NCI-H2107 (cell line): ENCODE results near the gene VGLL2.
"Not testable (repeated sequence)": the region's sequence is repeated elsewhere in the genome, so short reads cannot be mapped to it uniquely, and the experiment has no call there.

Experiments
- DNase-seq: peaks from one replicate; lab custom pipeline; 2025; lab: John Stamatoyannopoulos, UW

Gene VGLL2

GRCh38 chr6:117265410-117266256, at the start of gene VGLL2:
TSS of gene VGLL2 (plus strand) at chr6:117265558. CDS start at chr6:117265764, 206 bp downstream.
- no peak for DNase-seq

GRCh38 chr6:117222861-117223260, 42.5 kb upstream of the VGLL2 start:
- DNase-seq = no peak

- no peak for DNase-seq
Observed at GRCh38 chr6:117226778-117227177, 38.6 kb upstream of the VGLL2 start.

DNA sequence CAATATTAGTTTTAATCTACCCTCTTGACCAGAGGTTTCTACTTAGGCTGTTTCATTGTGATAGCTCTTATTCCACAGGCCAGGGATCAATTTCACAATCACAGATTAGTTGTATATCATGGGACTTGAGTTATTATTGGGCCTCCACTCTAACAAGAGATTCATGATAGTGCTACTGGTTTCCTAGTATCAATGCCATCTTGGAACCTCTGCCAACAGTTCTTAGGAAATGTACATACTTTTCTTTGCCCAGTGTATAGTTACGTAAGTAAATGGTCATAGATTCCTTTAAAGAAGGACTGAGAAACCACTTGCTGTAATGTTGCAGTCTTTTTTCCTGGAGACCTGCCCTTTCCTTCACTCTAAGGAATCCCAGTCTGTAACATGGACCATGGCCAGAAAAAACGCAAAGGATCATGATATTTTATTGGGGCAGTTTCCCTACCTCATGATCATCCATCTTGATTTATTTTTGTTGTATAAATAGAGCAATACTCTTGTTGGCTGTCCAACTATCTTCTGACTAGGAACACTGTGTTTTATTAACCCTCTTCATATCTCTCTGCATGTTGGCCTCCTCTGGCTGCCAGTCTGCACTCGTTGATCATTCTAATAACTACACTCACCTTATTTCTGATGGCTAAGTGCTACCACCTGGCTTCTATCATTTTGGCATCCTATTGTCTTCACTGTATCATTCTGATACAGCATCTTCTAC, 38.0 kb upstream of the VGLL2 start:
- DNase-seq = no peak

DNA sequence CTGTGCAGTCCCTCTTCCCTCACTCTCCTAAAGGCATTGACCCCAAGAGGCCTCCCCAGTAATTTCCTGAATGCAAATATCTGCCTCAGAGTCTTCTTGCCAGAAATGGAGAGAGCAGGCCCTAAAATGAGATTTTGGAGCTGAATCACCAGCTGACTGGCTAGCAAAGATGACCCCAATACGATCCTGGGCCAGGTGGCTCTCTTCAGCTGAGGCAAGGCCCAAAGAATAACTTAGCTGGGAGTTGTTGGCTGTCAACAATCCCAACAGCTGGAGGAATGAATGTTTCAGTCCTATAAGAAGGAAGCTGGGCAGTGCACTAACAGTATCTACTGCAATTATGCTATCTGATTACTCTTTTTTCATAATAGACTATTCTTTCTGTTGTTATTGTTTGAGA, 37.2 kb upstream of the VGLL2 start:
- no peak for DNase-seq

DNA sequence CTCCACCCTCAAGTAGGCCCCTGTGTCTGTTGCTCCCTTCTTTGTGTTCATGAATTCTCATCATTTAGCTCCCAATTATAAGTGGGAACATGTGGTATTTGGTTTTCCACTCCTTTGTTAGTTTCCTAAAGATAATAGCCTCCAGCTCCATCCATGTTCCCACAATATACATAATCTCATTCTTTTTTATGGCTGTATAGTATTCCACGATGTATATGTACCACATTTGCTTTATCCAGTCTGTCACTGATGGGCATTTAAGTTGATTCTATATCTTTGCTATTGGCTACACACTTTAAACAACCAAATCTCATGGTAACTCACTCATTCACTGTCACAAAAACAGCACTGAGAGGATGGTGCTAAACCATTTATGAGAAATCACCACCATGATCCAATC, 35.5 kb upstream of the VGLL2 start:
- DNase-seq = no peak

DNA sequence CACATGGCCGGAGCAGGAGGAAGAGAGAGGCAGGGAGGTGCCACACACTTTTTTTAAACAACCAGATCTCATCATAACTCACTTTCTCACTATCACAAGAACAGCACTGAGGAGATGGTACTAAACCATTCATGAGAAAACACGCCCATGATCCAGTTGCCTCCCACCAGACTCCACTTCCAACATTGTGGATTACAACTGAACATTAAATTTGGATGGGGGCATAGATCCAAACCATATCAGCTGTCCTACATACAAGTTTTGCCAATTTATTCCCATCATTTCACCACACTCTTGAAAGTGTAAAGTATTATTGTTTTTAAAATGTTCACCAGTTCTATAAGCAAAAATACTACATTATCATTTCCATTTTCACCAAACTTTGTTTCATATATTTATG, 33.9 kb upstream of the VGLL2 start:
- DNase-seq = no peak

GRCh38 chr6:117232196-117232595, 33.2 kb upstream of the VGLL2 start:
- no peak for DNase-seq

- DNase-seq = no peak
Observed at GRCh38 chr6:117233145-117233544, 32.2 kb upstream of the VGLL2 start.

GRCh38 chr6:117237561-117237960, 27.8 kb upstream of the VGLL2 start:
- no peak for DNase-seq

- not testable (repeated sequence) for DNase-seq
Observed at GRCh38 chr6:117244571-117244970, 20.8 kb upstream of the VGLL2 start.

DNA sequence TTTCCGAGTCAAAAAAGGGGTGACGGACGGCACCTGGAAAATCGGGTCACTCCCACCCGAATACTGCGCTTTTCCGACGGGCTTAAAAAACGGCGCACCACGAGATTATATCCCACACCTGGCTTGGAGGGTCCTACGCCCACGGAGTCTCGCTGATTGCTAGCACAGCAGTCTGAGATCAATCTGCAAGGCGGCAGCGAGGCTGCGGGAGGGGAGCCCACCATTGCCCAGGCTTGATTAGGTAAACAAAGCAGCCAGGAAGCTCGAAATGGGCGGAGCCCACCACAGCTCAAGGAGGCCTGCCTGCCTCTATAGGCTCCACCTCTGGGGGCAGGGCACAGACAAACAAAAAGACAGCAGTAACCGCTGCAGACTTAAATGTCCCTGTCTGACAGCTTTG, 20.4 kb upstream of the VGLL2 start:
- not testable (repeated sequence) for DNase-seq

DNA sequence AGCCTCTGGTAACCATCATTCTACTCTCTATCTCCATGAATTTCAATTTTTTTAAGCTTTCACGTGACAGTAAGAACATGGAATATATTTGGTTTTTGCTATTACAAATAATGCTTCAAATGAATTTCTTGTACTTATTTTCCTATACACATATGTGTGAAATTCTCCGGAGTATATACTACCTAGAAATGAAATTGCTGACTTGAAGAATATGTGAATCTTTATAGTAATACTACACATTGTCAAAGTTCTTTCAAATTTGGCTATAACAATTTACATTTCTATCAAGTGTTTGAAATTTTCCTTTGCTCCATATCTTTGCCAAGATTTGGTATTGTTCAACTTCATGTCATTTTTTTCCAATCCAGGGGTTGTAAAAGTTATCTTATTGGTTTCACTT, 11.6 kb upstream of the VGLL2 start:
- DNase-seq = no peak

DNA sequence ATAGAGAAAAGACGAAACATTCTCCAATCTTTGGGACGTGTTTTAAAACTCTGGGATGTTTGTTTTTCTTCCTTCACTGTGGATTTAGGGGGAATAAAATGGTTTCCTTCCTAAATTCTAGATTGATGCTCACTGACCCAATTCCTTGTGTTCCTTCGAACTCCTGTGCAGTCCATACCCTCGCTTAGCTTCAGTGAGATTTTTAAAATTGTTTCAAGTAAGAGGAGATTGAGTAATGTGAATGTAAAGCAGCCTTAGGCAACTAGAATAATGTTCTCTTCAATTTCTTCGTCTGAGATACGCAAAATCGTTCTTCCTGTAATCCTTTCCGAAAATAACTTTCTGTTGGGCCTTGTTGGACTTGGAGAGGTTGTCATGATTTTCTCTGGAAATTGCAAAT, 2.6 kb upstream of the VGLL2 start:
- DNase-seq = no peak

DNA sequence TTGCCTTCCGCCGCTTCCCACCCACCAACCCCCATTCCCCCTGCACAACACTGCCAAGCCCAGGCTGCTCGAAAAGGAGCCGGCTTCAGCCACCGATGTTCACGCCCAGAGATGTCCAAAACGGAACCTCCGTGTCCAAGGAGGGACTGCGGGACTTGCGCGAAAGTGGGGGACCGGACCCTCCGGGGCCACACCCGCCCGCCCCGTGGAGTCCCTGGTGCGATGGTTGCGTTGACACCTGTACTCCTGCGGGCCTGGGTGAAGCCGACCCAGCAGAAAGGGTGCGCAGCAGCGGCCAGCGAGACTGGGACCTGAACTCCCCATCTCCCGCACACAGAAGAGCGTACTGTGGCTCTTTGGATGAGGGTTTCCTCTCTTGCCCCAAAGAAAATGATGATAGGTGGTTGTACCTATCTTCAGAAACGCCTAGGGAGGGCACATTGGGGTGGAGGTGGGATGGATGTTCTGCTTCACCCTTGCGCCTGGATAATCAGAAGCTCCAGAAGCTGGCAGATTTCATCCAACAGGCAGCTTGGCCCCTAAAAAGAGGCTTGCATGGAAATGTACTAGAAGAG, 1.9 kb upstream of the VGLL2 start:
- DNase-seq = no peak

GRCh38 chr6:117264369-117264691, 1.0 kb upstream of the VGLL2 start:
- no peak for DNase-seq

DNA sequence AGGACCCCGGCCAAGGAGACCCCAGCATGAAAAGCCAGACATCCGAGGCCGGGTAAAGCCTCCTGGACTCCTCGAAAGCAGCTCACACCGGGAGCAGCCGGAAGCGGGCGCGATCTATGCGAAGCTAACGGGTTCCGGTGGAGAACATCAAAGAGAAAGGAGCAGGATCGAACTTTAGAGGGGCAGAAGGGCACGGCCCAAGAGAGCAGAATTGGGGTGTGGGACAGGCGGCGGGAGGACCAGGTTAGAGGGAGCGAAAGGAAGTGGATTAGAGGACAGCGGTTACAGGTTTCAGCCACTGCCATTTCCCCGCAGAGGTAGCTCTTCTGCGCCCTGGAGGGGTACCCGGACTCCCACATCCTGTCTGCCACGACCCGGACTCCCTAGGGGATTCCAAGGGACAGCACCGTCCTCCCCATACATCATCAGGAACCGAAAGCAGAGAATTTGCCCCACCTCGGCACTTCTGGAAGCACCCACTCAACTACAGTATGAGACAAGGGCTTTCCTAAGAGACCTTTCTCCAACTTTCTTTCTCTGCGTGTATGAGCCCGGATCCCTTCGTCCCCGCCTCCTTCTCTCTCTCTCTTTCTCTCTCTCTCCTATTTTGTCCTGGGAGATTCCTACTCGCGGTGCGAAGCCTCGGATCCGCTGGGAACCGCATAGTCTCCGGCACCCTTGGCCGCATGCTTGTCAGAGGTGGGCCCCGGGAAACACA, 507 bp upstream of the VGLL2 start:
- no peak for DNase-seq

DNA sequence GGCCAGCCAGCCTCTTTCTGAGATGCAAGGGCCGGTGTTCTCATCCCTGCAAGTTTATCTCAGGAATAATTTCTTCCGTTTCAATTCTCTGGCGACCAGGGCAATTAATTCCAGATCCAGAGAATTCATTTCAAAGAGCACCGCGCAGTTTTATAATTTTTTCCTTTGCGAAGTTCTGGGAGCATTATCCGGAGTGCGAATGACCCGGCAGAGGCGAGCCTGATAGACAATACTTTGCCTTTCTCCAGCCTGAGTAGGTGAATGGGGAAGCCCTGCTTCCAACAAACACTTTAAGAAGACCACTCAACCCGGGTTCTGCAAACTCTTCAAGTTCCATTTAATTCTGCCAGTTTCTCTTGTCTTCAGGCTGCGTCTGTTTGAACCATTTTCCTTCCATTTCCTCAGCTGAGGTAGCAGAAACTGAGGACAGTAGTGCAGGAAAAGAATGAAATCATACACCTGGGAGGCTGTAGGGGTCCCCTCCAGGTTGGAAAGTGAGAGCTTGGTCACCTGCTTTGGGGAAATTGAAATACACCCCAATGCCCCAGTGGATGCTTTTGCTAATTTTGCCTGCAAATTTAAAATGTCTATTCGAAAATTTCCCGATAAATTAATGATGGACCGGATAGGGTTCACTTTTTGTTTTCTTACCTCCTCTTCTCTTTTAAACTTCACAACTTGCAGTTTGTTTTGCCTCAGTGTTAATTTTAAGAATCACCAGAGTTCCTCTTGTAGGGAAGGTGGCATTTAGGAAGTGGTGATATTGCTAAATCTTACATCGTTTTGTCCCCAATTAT, 1.1 kb downstream of the VGLL2 start:
- no peak for DNase-seq

GRCh38 chr6:117267054-117267347, 1.6 kb downstream of the VGLL2 start:
- no peak for DNase-seq

DNA sequence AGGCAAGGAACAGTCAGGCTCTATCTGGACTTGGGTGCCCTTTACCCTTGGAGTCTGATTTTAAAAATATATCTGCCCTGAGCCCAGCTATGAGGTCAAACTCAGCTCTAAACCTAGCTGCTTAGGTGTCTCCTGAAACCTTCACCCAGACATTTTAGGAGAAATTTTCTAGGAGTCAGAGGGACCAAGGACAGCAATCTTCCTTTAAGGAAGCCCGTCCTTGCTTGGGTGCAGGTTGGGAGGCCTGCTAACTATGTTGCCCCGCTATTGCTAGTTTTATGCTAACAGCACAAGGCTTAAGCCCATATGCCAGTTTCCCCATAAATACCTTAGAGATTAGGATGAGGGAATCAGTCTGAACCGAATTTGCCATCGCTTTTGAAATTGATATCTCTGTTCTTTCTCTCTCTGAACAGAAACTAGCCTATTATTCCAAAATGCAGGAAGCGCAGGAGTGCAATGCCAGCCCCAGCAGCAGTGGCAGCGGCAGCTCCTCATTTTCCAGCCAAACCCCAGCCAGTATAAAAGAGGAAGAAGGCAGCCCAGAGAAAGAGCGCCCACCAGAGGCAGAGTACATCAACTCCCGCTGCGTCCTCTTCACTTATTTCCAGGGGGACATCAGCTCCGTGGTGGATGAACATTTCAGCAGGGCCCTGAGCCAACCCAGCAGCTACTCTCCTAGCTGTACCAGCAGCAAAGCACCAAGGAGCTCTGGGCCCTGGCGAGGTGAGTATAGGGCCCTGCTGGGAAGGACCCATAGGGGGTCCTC, 2.6 kb downstream of the VGLL2 start:
- DNase-seq = no peak

GRCh38 chr6:117268924-117269323, 3.6 kb downstream of the VGLL2 start:
- no peak for DNase-seq
